GM15510 (cell line): ENCODE data around the gene ASIC4.

ENCODE experiments used
- POLR2A ChIP-seq: IDR thresholded peaks from 3 replicates; pipeline ENCODE4 v1.6.1; 2011; ENCODE audit warnings: borderline replicate concordance; ENCODE audit not compliant: insufficient read length; ENCODE audit errors: extremely low read depth

The ASIC4 gene

GRCh38 chr2:219500135-219500534 lies 14.1 kb upstream of the ASIC4 start:
- no peak for TF ChIP-seq POLR2A

- no peak for TF ChIP-seq POLR2A
Measured at GRCh38 chr2:219501849-219502248, 12.4 kb upstream of the ASIC4 start.

GRCh38 chr2:219502618-219503017 lies 11.7 kb upstream of the ASIC4 start:
- TF ChIP-seq POLR2A = no peak

- no peak for TF ChIP-seq POLR2A
Measured at GRCh38 chr2:219505585-219505984, 8.7 kb upstream of the ASIC4 start.

- no peak for TF ChIP-seq POLR2A
Measured at GRCh38 chr2:219506153-219506801, 8.0 kb upstream of the ASIC4 start.

- no peak for TF ChIP-seq POLR2A
Measured at GRCh38 chr2:219506802-219507526, 7.3 kb upstream of the ASIC4 start.

- no peak for TF ChIP-seq POLR2A
Measured at GRCh38 chr2:219507581-219508443, 6.5 kb upstream of the ASIC4 start.

- TF ChIP-seq POLR2A = no peak
Measured at GRCh38 chr2:219508444-219508734, 5.9 kb upstream of the ASIC4 start.

GRCh38 chr2:219508971-219509779 lies 5.1 kb upstream of the ASIC4 start:
- no peak for TF ChIP-seq POLR2A

GRCh38 chr2:219509780-219510511 lies 4.3 kb upstream of the ASIC4 start:
- no peak for TF ChIP-seq POLR2A

GRCh38 chr2:219510512-219511135 lies 3.7 kb upstream of the ASIC4 start:
- no peak for TF ChIP-seq POLR2A

- no peak for TF ChIP-seq POLR2A
Measured at GRCh38 chr2:219511547-219512325, 2.5 kb upstream of the ASIC4 start.
